Endothelial cell (in vitro differentiated cells): Measurements from ENCODE around the gene KDM5C. TPM values are rescaled to one million over a fixed set of nuclear protein-coding genes. Genes with fewer than 3 reads are reported as not detected.
"Not testable (repeated sequence)": the region's sequence is repeated elsewhere in the genome, so short reads cannot be mapped to it uniquely, and the experiment has no call there.

Experiments used
- DNase-seq: peaks from one replicate; pipeline ENCODE4 v3.0.0; 2021; ENCODE audit warnings: low spot score
- H3K27ac Mint-ChIP-seq: one replicate; pipeline ENCODE4 v1.8.0; 2021; ENCODE audit warnings: mixed read lengths, inconsistent platforms; ENCODE audit not compliant: unreplicated experiment
- H3K27me3 Mint-ChIP-seq: one replicate; pipeline ENCODE4 v1.8.0; 2021; ENCODE audit warnings: mild to moderate bottlenecking, moderate library complexity, mixed read lengths, inconsistent platforms; ENCODE audit not compliant: unreplicated experiment
- H3K36me3 Mint-ChIP-seq: one replicate; pipeline ENCODE4 v1.8.0; 2021; ENCODE audit warnings: mild to moderate bottlenecking, low read depth, mixed read lengths, inconsistent platforms; ENCODE audit not compliant: unreplicated experiment
- H3K4me1 Mint-ChIP-seq: one replicate; pipeline ENCODE4 v1.8.0; 2021; ENCODE audit warnings: mild to moderate bottlenecking, mixed read lengths, inconsistent platforms; ENCODE audit not compliant: unreplicated experiment
- H3K4me3 Mint-ChIP-seq: one replicate; pipeline ENCODE4 v1.8.0; 2021; ENCODE audit warnings: mild to moderate bottlenecking, mixed read lengths, inconsistent platforms; ENCODE audit not compliant: unreplicated experiment
- H3K9me3 Mint-ChIP-seq: one replicate; pipeline ENCODE4 v1.8.0; 2021; ENCODE audit warnings: mixed read lengths, inconsistent platforms; ENCODE audit not compliant: unreplicated experiment
- CTCF ChIP-seq: fragments of 200-600 bp; sonication (generic); IDR thresholded peaks from one replicate; pipeline ENCODE4 v1.5.0; 2021; ENCODE audit warnings: antibody characterized with exemption; ENCODE audit not compliant: unreplicated experiment
- total RNA-seq: library from RNA; stranded (reverse); fragmentation: NEBNext Ultra II Directional; extraction: Animal tissue kit (Norgen Biotek cat#: 25700); gene quantifications from one replicate; pipeline ENCODE4 v1.2.1, GENCODE V29; 2021; ENCODE audit not compliant: unreplicated experiment

Gene KDM5C
- total RNA-seq, 1 donor from 2014 or later = 132 TPM

GRCh38 chrX:53188763-53189162 lies 36.2 kb downstream of the KDM5C start:
- no peak for DNase-seq
- Mint-ChIP-seq H3K36me3 (no peaks in the 10 kb centered on the region), H3K27me3 (no peaks in the 10 kb centered on the region), H3K4me1 (no peaks in the 10 kb centered on the region), H3K9me3 (no peaks in the 10 kb centered on the region), H3K27ac (no peak overlapping the region), H3K4me3 (no peak overlapping the region)
- no peak for TF ChIP-seq CTCF

GRCh38 chrX:53186351-53186750 lies 38.7 kb downstream of the KDM5C start:
- Mint-ChIP-seq H3K4me1 (no peaks in the 10 kb centered on the region), H3K4me3 (no peak overlapping the region), H3K9me3 (no peaks in the 10 kb centered on the region), H3K27ac (no peak overlapping the region), H3K36me3 (no peaks in the 10 kb centered on the region), H3K27me3 (no peaks in the 10 kb centered on the region)
- no peak for TF ChIP-seq CTCF
- no peak for DNase-seq

DNA sequence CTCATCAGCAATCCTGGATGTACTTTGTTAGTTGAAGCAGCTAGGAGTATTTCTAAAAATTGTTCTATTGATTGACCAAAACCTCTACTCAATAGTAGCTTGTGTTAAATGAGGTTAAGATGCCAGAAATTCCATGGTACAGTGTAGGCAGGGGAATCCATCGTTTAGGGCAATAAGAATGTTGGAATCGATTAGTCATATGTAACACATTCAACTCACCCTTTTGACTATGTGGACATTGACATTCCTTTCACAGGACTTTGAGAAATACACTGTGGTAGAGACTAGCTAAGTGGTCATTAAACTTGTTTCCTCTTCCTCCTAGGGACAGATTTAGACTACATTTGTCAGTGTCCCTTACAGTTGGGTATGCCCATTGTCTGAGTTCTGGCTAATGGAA lies 40.2 kb downstream of the KDM5C start:
- Mint-ChIP-seq H3K27ac (no peak overlapping the region), H3K4me3 (no peak overlapping the region), H3K4me1 (no peaks in the 10 kb centered on the region), H3K9me3 (no peaks in the 10 kb centered on the region), H3K36me3 (no peaks in the 10 kb centered on the region), H3K27me3 (no peaks in the 10 kb centered on the region)
- no peak for TF ChIP-seq CTCF
- DNase-seq = no peak

DNA sequence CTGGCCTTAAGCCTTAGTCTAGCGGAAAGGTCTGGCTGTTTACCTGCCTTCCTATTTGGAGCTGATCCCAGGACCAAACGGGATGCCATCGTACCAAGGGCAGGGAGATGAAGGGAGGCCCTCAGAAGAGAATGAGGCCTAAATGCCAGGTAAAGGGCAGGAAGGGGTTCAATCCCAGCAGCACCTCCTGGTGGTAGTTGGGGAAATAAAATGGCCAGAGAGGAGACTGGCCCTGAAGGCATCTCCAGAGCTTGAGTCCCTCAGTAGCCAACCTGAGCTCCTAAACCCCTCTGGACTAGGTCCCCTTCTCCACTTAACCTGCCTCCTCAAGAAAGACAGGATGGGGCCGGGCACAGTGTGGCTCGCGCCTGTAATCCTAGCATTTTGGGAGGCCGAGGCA lies 53.7 kb downstream of the KDM5C start:
- Mint-ChIP-seq H3K36me3 (peaks cover 4% of the 10 kb centered on the region), H3K27ac (no peak overlapping the region), H3K4me3 (no peak overlapping the region), H3K27me3 (no peaks in the 10 kb centered on the region), H3K9me3 (no peaks in the 10 kb centered on the region), H3K4me1 (no peaks in the 10 kb centered on the region)
- no peak for DNase-seq
- TF ChIP-seq CTCF = no peak

GRCh38 chrX:53166103-53166502 lies 58.9 kb downstream of the KDM5C start:
- no peak for TF ChIP-seq CTCF
- Mint-ChIP-seq H3K36me3 (no peaks in the 10 kb centered on the region), H3K27ac (no peak overlapping the region), H3K4me3 (no peak overlapping the region), H3K27me3 (no peaks in the 10 kb centered on the region), H3K4me1 (peaks cover 4% of the 10 kb centered on the region), H3K9me3 (no peaks in the 10 kb centered on the region)
- no peak for DNase-seq

DNA sequence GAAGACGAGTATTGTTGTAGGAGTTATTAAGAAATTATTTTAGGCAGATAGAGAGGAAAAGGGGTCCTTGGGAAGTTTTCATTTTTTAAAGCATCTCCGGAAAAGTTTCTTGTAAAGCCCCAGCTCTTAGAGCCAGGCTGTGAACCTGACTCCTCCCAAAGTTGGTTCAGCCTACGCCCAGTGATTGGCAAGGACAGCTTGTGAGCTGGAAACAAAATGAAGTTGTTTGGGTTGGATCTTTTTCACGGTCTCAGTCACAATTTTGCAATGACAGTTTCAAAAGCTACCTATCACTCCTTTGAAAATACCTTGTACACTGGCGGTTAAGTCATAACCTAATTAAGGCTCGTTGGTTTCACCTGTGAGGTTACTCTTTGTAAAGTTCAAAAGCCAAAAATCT lies 60.4 kb downstream of the KDM5C start:
- not testable (repeated sequence) for H3K4me1 Mint-ChIP-seq, H3K36me3 Mint-ChIP-seq, H3K9me3 Mint-ChIP-seq, H3K27me3 Mint-ChIP-seq, H3K27ac Mint-ChIP-seq, H3K4me3 Mint-ChIP-seq, DNase-seq
